NB4 (cell line): ENCODE data around the gene REPS2.

ENCODE experiments used
- MYC ChIP-seq: IDR thresholded peaks from 2 replicates; pipeline ENCODE4 v1.6.1; 2011; ENCODE audit warnings: low read depth, low read length
- POLR2A ChIP-seq: IDR thresholded peaks from 2 replicates; pipeline ENCODE4 v1.6.1; 2011; ENCODE audit warnings: mild to moderate bottlenecking; ENCODE audit not compliant: insufficient read length; ENCODE audit errors: extremely low read depth
- TF ChIP-seq, protein P1 (sequence below): IDR thresholded peaks from one replicate; pipeline ENCODE4 v1.5.1; 2012; ENCODE audit warnings: low read depth, low read length

DNA sequence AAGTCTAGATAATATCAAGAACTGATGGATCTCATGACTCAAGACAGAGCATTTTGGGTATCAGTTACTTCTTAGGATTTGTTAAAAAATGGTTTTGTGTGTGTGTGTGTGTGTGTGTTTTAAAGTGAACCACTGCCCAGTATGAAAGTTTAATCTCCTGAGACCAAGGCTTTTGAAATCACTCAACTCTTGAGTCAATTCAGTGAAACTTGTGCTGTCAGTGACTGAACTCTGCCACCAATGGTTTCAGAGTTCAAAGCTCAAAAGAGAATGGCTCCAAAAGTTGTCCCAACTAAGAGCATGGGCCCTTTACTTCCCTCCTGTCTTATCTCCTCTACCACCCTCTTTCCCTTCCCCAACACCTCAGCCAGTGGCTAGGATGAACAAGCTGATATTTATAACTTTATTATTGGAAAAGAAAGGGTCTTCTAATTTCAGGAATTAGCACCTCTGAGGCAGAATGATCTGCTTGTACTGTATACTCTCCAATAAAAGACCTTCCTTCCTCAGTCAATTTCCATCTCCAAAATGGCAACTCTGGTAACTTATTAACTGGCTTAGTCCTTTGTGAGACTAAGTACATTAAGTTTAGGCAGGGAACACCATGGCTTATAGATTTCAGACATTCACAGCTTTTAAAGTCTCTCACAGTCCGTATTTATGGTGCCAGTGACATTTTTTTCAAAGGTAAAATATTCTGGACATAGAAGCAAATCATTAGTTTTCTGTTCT is 152.2 kb downstream of the REPS2 start:
- TF ChIP-seq, protein P1, sequence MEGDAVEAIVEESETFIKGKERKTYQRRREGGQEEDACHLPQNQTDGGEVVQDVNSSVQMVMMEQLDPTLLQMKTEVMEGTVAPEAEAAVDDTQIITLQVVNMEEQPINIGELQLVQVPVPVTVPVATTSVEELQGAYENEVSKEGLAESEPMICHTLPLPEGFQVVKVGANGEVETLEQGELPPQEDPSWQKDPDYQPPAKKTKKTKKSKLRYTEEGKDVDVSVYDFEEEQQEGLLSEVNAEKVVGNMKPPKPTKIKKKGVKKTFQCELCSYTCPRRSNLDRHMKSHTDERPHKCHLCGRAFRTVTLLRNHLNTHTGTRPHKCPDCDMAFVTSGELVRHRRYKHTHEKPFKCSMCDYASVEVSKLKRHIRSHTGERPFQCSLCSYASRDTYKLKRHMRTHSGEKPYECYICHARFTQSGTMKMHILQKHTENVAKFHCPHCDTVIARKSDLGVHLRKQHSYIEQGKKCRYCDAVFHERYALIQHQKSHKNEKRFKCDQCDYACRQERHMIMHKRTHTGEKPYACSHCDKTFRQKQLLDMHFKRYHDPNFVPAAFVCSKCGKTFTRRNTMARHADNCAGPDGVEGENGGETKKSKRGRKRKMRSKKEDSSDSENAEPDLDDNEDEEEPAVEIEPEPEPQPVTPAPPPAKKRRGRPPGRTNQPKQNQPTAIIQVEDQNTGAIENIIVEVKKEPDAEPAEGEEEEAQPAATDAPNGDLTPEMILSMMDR: no peak
- no peak for TF ChIP-seq POLR2A
- TF ChIP-seq MYC: no peak
